ENCODE results near the gene RERE.

DNA sequence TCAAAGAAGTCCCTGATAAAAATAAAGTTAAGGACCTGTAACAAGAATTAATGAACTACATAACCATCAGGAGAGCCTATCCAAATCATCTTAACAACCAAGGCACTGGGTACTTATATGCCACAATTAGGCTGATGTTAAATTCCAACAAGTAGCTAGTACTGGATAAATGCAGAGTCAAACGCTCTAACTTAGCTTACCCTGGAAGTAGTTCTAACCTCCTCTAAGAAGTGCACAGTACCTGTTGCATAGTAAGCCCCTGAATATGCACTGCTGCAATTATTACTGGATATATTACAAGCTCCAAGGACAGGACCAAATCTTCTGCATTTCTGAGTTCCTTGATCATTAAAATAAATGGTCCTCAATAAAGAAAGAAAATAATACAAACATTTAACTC, 125.8 kb downstream of the RERE start:
- TF ChIP-seq, protein P1, sequence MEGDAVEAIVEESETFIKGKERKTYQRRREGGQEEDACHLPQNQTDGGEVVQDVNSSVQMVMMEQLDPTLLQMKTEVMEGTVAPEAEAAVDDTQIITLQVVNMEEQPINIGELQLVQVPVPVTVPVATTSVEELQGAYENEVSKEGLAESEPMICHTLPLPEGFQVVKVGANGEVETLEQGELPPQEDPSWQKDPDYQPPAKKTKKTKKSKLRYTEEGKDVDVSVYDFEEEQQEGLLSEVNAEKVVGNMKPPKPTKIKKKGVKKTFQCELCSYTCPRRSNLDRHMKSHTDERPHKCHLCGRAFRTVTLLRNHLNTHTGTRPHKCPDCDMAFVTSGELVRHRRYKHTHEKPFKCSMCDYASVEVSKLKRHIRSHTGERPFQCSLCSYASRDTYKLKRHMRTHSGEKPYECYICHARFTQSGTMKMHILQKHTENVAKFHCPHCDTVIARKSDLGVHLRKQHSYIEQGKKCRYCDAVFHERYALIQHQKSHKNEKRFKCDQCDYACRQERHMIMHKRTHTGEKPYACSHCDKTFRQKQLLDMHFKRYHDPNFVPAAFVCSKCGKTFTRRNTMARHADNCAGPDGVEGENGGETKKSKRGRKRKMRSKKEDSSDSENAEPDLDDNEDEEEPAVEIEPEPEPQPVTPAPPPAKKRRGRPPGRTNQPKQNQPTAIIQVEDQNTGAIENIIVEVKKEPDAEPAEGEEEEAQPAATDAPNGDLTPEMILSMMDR (IDR thresholded peaks at IDR 0.05; ENCODE audit: insufficient read depth, low read length, poor library complexity, severe bottlenecking) = no peak
- TF ChIP-seq EZH2phosphoT487 (conservative IDR thresholded peaks at IDR 0.05; ENCODE audit: low read length) = no peak

Measured in SU-DHL-6 (cell line).